NCI-H2107 treated with DMSO at 0.1 percent for 48 hours (cell line): ENCODE data around the gene TNFRSF1A.

Experiments
- DNase-seq: peaks from one replicate; lab custom pipeline; 2025; ENCODE audit not compliant: unreplicated experiment; lab: John Stamatoyannopoulos, UW

The TNFRSF1A gene

GRCh38 chr12:6374786-6375160, 32.9 kb upstream of the TNFRSF1A start:
- no peak for DNase-seq

- no peak for DNase-seq
Observed at GRCh38 chr12:6374028-6374785, 32.3 kb upstream of the TNFRSF1A start.

GRCh38 chr12:6373022-6373787, 31.3 kb upstream of the TNFRSF1A start:
- DNase-seq = peak; percentile 98

GRCh38 chr12:6372403-6373003, 30.6 kb upstream of the TNFRSF1A start:
- peak; percentile 91 for DNase-seq

GRCh38 chr12:6370994-6371754, 29.3 kb upstream of the TNFRSF1A start:
- peak; percentile 98 for DNase-seq

GRCh38 chr12:6370576-6370935, 28.7 kb upstream of the TNFRSF1A start:
- DNase-seq = no peak

- DNase-seq = no peak
Observed at GRCh38 chr12:6369916-6370575, 28.2 kb upstream of the TNFRSF1A start.

- DNase-seq = peak; percentile 18
Observed at GRCh38 chr12:6368906-6369525, 27.1 kb upstream of the TNFRSF1A start.

GRCh38 chr12:6367969-6368892, 26.4 kb upstream of the TNFRSF1A start:
- DNase-seq = no peak

GRCh38 chr12:6367065-6367968, 25.4 kb upstream of the TNFRSF1A start:
- no peak for DNase-seq

- no peak for DNase-seq
Observed at GRCh38 chr12:6364044-6364374, 22.1 kb upstream of the TNFRSF1A start.

GRCh38 chr12:6363330-6364043, 21.6 kb upstream of the TNFRSF1A start:
- no peak for DNase-seq

GRCh38 chr12:6363010-6363329, 21.1 kb upstream of the TNFRSF1A start:
- no peak for DNase-seq

GRCh38 chr12:6362403-6362802, 20.5 kb upstream of the TNFRSF1A start:
- DNase-seq = no peak

GRCh38 chr12:6361834-6362233, 20.0 kb upstream of the TNFRSF1A start:
- no peak for DNase-seq

- peak; percentile 20 for DNase-seq
Observed at GRCh38 chr12:6360578-6361490, 19.0 kb upstream of the TNFRSF1A start.

GRCh38 chr12:6360080-6360571, 18.2 kb upstream of the TNFRSF1A start:
- DNase-seq = no peak
